ENCODE results near the gene PGM2.
"Not testable (repeated sequence)": the region's sequence is repeated elsewhere in the genome, so short reads cannot be mapped to it uniquely, and the experiment has no call there.

Gene PGM2

GRCh38 chr4:37818752-37819151 is 7.7 kb upstream of the PGM2 start:
- H3K27ac ChIP-seq: no peak overlapping the region
- TF ChIP-seq ZFX (IDR thresholded peaks at IDR 0.05; ENCODE audit: borderline replicate concordance) (no peak), CTCF (IDR thresholded peaks at IDR 0.05) (no peak)

- not testable (repeated sequence) for H3K27ac ChIP-seq
These were observed 6.0 kb upstream of the PGM2 start for GRCh38 chr4:37820458-37820857.

- peak overlapping the region; percentile 32 for H3K27ac ChIP-seq
- TF ChIP-seq ZFX (IDR thresholded peaks at IDR 0.05; ENCODE audit: borderline replicate concordance) (no peak), CTCF (IDR thresholded peaks at IDR 0.05) (no peak)
These were observed 4.4 kb upstream of the PGM2 start for GRCh38 chr4:37821953-37822605.

GRCh38 chr4:37825501-37825900 is 985 bp upstream of the PGM2 start:
- peak; percentile 60 for TF ChIP-seq CTCF (IDR thresholded peaks at IDR 0.05)
- H3K27ac ChIP-seq: peak overlapping the region; percentile 91

- TF ChIP-seq ZFX (IDR thresholded peaks at IDR 0.05; ENCODE audit: borderline replicate concordance) (no peak), CTCF (IDR thresholded peaks at IDR 0.05) (no peak)
- H3K27ac ChIP-seq: peak overlapping the region; percentile 91
These were observed 555 bp upstream of the PGM2 start for GRCh38 chr4:37825968-37826294.

- H3K27ac ChIP-seq: peak overlapping the region; percentile 91
- TF ChIP-seq ZFX (IDR thresholded peaks at IDR 0.05; ENCODE audit: borderline replicate concordance): no peak
- TF ChIP-seq CTCF (IDR thresholded peaks at IDR 0.05): no peak
These were observed 672 bp downstream of the PGM2 start for GRCh38 chr4:37827030-37827685.

GRCh38 chr4:37827802-37828321 is 1.4 kb downstream of the PGM2 start:
- TF ChIP-seq ZFX (IDR thresholded peaks at IDR 0.05; ENCODE audit: borderline replicate concordance): no peak
- TF ChIP-seq CTCF (IDR thresholded peaks at IDR 0.05): no peak
- H3K27ac ChIP-seq: no peak overlapping the region

Measured in 22Rv1 (cell line).